ENCODE results near the gene CNOT1.

DNA sequence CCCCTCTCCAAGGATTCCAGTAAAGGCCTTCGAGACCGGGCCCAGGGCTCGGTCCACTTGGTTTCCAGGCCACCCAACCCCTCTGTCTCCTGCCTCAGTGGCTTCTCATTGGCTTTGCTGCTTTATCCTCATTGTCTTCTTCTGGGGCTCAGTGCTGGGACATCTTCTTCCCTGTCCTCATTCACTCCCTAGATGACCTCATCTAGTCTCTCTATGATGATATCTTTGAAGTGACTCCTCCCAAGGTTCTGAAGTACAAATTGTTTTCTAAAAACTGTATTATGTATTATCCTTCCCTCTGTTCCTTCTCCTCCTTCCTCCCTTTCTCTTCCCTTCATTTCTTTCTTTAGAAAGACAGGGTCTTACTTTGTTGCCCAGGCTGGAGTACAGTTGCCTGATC is 156.8 kb downstream of the CNOT1 start:
- TF ChIP-seq, protein P1, sequence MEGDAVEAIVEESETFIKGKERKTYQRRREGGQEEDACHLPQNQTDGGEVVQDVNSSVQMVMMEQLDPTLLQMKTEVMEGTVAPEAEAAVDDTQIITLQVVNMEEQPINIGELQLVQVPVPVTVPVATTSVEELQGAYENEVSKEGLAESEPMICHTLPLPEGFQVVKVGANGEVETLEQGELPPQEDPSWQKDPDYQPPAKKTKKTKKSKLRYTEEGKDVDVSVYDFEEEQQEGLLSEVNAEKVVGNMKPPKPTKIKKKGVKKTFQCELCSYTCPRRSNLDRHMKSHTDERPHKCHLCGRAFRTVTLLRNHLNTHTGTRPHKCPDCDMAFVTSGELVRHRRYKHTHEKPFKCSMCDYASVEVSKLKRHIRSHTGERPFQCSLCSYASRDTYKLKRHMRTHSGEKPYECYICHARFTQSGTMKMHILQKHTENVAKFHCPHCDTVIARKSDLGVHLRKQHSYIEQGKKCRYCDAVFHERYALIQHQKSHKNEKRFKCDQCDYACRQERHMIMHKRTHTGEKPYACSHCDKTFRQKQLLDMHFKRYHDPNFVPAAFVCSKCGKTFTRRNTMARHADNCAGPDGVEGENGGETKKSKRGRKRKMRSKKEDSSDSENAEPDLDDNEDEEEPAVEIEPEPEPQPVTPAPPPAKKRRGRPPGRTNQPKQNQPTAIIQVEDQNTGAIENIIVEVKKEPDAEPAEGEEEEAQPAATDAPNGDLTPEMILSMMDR (conservative IDR thresholded peaks at IDR 0.05; ENCODE audit: low read depth, low read length): no peak
- no peak for TF ChIP-seq EZH2phosphoT487 (IDR thresholded peaks at IDR 0.05; ENCODE audit: borderline replicate concordance, low read length)
- TF ChIP-seq EZH2 (IDR thresholded peaks at IDR 0.05; ENCODE audit: low read length, unreplicated experiment): no peak
